ENCODE data around the gene PRKCD. TPM values are rescaled to one million over a fixed set of nuclear protein-coding genes. Genes with fewer than 3 reads are reported as not detected.

Gene PRKCD
- polyA plus RNA-seq, 1 donor: 6.9 TPM

GRCh38 chr3:53189276-53189675 lies 28.3 kb downstream of the PRKCD start:
- no peak for DNase-seq (ENCODE audit: low read depth)

- DNase-seq (ENCODE audit: low read depth): no peak
Measured at GRCh38 chr3:53190659-53191058, 29.6 kb downstream of the PRKCD start.

GRCh38 chr3:53191836-53192480 lies 30.9 kb downstream of the PRKCD start:
- DNase-seq (ENCODE audit: low read depth): no peak

GRCh38 chr3:53192608-53193007 lies 31.6 kb downstream of the PRKCD start:
- no peak for DNase-seq (ENCODE audit: low read depth)

- DNase-seq (ENCODE audit: low read depth): no peak
Measured at GRCh38 chr3:53193466-53194209, 32.6 kb downstream of the PRKCD start.

GRCh38 chr3:53194210-53195065 lies 33.4 kb downstream of the PRKCD start:
- DNase-seq (ENCODE audit: low read depth): no peak

- DNase-seq (ENCODE audit: low read depth): no peak
Measured at GRCh38 chr3:53195066-53195450, 34.0 kb downstream of the PRKCD start.

GRCh38 chr3:53195602-53196574 lies 34.9 kb downstream of the PRKCD start:
- DNase-seq (ENCODE audit: low read depth): no peak

- DNase-seq (ENCODE audit: low read depth): no peak
Measured at GRCh38 chr3:53196575-53197407, 35.8 kb downstream of the PRKCD start.

- DNase-seq (ENCODE audit: low read depth): no peak
Measured at GRCh38 chr3:53198256-53198977, 37.4 kb downstream of the PRKCD start.

GRCh38 chr3:53198996-53199395 lies 38.0 kb downstream of the PRKCD start:
- DNase-seq (ENCODE audit: low read depth): no peak

- DNase-seq (ENCODE audit: low read depth): no peak
Measured at GRCh38 chr3:53199834-53200233, 38.8 kb downstream of the PRKCD start.

GRCh38 chr3:53200501-53201498 lies 39.8 kb downstream of the PRKCD start:
- DNase-seq (ENCODE audit: low read depth): no peak

- no peak for DNase-seq (ENCODE audit: low read depth)
Measured at GRCh38 chr3:53202331-53203015, 41.5 kb downstream of the PRKCD start.

GRCh38 chr3:53211706-53212702 lies 51.0 kb downstream of the PRKCD start:
- DNase-seq (ENCODE audit: low read depth): no peak

- DNase-seq (ENCODE audit: low read depth): no peak
Measured at GRCh38 chr3:53213276-53213675, 52.3 kb downstream of the PRKCD start.

- DNase-seq (ENCODE audit: low read depth): no peak
Measured at GRCh38 chr3:53215816-53216215, 54.8 kb downstream of the PRKCD start.
